WTC11 (cell line): Measurements from ENCODE around the gene NEK11. TPM values are rescaled to one million over a fixed set of nuclear protein-coding genes. Genes with fewer than 3 reads are reported as not detected.

ENCODE experiments used
- ATAC-seq: fragments of 200-7000 bp; cut with Tn5 transposase; 2 replicates; pipeline ENCODE4 v1.10.0; 2021; ENCODE audit warnings: mild to moderate bottlenecking, moderate library complexity
- CTCF ChIA-PET: fragments of 300-600 bp; sonication (Branson Sonifier 250); formaldehyde crosslinking; loops from one replicate; lab custom pipeline; 2021; ENCODE audit warnings: antibody characterized with exemption; lab: Charles Lee
- POLR2A ChIA-PET: fragments of 350-600 bp; sonication (Branson Sonifier 250); formaldehyde crosslinking; loops from one replicate; lab custom pipeline; 2021; ENCODE audit warnings: antibody characterized with exemption; lab: Charles Lee
- DNase-seq: peaks from one replicate; pipeline ENCODE4 v3.0.0; 2021; ENCODE audit warnings: low spot score
- H3K27ac Mint-ChIP-seq: 2 replicates; pipeline ENCODE4 v1.8.0; 2021; ENCODE audit warnings: mixed read lengths
- H3K27me3 Mint-ChIP-seq: 2 replicates; pipeline ENCODE4 v1.8.0; 2021; ENCODE audit warnings: low read depth, mild to moderate bottlenecking, moderate library complexity, mixed read lengths
- H3K36me3 Mint-ChIP-seq: 2 replicates; pipeline ENCODE4 v1.8.0; 2021; ENCODE audit warnings: mixed read lengths
- H3K4me1 Mint-ChIP-seq: 2 replicates; pipeline ENCODE4 v1.8.0; 2022; ENCODE audit warnings: mixed read lengths
- H3K4me3 Mint-ChIP-seq: 2 replicates; pipeline ENCODE4 v1.8.0; 2021; ENCODE audit warnings: mild to moderate bottlenecking, moderate library complexity, mixed read lengths
- H3K9me3 Mint-ChIP-seq: 2 replicates; pipeline ENCODE4 v1.8.0; 2021; ENCODE audit warnings: mixed read lengths
- AFF4 ChIP-seq: sonication (generic); formaldehyde crosslinking; IDR thresholded peaks from 2 replicates; pipeline ENCODE4 v1.8.1; 2023; ENCODE audit warnings: mild to moderate bottlenecking, missing genetic modification reagents, borderline replicate concordance
- ATF2 ChIP-seq: sonication (generic); formaldehyde crosslinking; IDR thresholded peaks from 2 replicates; pipeline ENCODE4 v1.8.1; 2022; ENCODE audit warnings: low read depth, missing genetic modification reagents, borderline replicate concordance
- EMX1 ChIP-seq: fragments of 250-450 bp; sonication (Bioruptor Pico); IDR thresholded peaks from 2 replicates; pipeline ENCODE4 v1.8.0; 2021; ENCODE audit warnings: mild to moderate bottlenecking
- ETV6 ChIP-seq: sonication (generic); formaldehyde crosslinking; IDR thresholded peaks from 2 replicates; pipeline ENCODE4 v1.8.1; 2022; ENCODE audit warnings: mild to moderate bottlenecking, missing genetic modification reagents
- FOXJ3 ChIP-seq: sonication (generic); formaldehyde crosslinking; IDR thresholded peaks from 2 replicates; pipeline ENCODE4 v1.9.0; 2021; ENCODE audit warnings: missing genetic modification reagents, mild to moderate bottlenecking, borderline replicate concordance
- HMGXB4 ChIP-seq: sonication (generic); formaldehyde crosslinking; IDR thresholded peaks from 2 replicates; pipeline ENCODE4 v1.8.1; 2023; ENCODE audit warnings: mild to moderate bottlenecking, moderate library complexity, missing genetic modification reagents
- IRF2 ChIP-seq: sonication (generic); formaldehyde crosslinking; IDR thresholded peaks from 2 replicates; pipeline ENCODE4 v1.8.0; 2022; ENCODE audit warnings: low read depth, missing genetic modification reagents, borderline replicate concordance
- JUN ChIP-seq: sonication (generic); formaldehyde crosslinking; IDR thresholded peaks from 2 replicates; pipeline ENCODE4 v1.8.0; 2023; ENCODE audit warnings: mild to moderate bottlenecking, missing genetic modification reagents
- NFATC4 ChIP-seq: fragments of 250-450 bp; sonication (Bioruptor Pico); IDR thresholded peaks from 2 replicates; pipeline ENCODE4 v1.9.0; 2021; ENCODE audit warnings: mild to moderate bottlenecking
- NFYB ChIP-seq: sonication (generic); formaldehyde crosslinking; conservative IDR thresholded peaks from 2 replicates; pipeline ENCODE4 v1.8.0; 2022; ENCODE audit warnings: low read depth, missing genetic modification reagents
- SMAD3 ChIP-seq: sonication (generic); formaldehyde crosslinking; IDR thresholded peaks from 2 replicates; pipeline ENCODE4 v1.8.0; 2022; ENCODE audit warnings: missing genetic modification reagents, mild to moderate bottlenecking, borderline replicate concordance
- ZBTB21 ChIP-seq: sonication (generic); formaldehyde crosslinking; IDR thresholded peaks from 2 replicates; pipeline ENCODE4 v1.8.1; 2023; ENCODE audit warnings: mild to moderate bottlenecking, missing genetic modification reagents, borderline replicate concordance
- ZNF219 ChIP-seq: sonication (generic); formaldehyde crosslinking; IDR thresholded peaks from 2 replicates; pipeline ENCODE4 v1.8.0; 2023; ENCODE audit warnings: missing genetic modification reagents, mild to moderate bottlenecking, borderline replicate concordance
- ZNF416 ChIP-seq: fragments of 250-450 bp; sonication (Bioruptor Pico); IDR thresholded peaks from 2 replicates; pipeline ENCODE4 v1.9.0; 2021; ENCODE audit warnings: mild to moderate bottlenecking, inconsistent platforms
- ZNF512 ChIP-seq: sonication (generic); formaldehyde crosslinking; IDR thresholded peaks from 2 replicates; pipeline ENCODE4 v1.8.1; 2022; ENCODE audit warnings: missing genetic modification reagents, borderline replicate concordance
- ZNF671 ChIP-seq: fragments of 250-450 bp; sonication (Bioruptor Pico); IDR thresholded peaks from 2 replicates; pipeline ENCODE4 v1.8.0; 2021; ENCODE audit warnings: mild to moderate bottlenecking
- ZSCAN18 ChIP-seq: fragments of 250-450 bp; sonication (Bioruptor Pico); IDR thresholded peaks from 2 replicates; pipeline ENCODE4 v2.1.2; 2022; ENCODE audit warnings: mild to moderate bottlenecking, moderate library complexity
- total RNA-seq: library from RNA; stranded (reverse); gene quantifications from 3 replicates; pipeline ENCODE4 v1.2.3, GENCODE V29; 2021
- TF ChIP-seq, protein P1 (sequence below): sonication (generic); formaldehyde crosslinking; IDR thresholded peaks from 2 replicates; pipeline ENCODE4 v1.8.1; 2023; ENCODE audit warnings: mild to moderate bottlenecking, missing genetic modification reagents, moderate library complexity
- TF ChIP-seq, protein P2 (sequence below): fragments of 250-450 bp; sonication (Bioruptor Pico); IDR thresholded peaks from 2 replicates; pipeline ENCODE4 v1.9.0; 2021; ENCODE audit warnings: mild to moderate bottlenecking

The NEK11 gene
- total RNA-seq, 1 experiment from 2014 or later, result 1.6 TPM

DNA sequence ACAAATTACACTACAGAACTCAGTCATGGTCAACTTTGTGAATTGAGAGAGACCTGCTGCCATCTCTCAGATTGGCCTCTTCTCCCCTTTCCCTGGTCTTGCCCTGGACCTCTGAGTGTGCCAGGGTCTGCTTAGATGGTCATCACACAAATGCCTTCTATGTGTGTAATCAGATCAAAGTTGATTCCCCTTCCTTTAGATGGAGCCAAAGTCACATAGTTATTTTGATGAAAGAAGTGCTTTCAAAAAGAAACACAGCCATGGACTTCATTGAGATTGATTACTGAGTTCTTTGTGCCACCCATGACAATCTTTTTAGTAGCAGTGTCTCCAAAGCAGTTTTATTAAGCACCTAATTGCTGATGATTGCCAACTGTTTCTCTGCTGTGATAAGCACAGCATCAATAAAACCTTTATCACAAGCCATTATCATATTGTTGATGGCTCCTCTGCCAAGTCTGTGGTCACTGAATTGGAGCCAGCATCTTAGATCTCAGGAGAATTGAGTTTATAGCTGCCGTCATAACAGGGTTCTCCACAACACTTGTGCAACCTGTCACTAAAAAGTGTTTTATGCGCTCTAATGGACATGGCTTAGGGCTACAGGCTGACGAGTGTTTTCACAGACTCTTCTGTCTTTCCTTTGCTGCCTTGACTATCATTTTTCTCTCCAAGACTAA is 205.2 kb downstream of the NEK11 start:
- no peak overlapping the region for H3K4me3 Mint-ChIP-seq
- H3K36me3 Mint-ChIP-seq, result no peaks in the 10 kb centered on the region
- CTCF ChIA-PET, result no interaction called here
- H3K4me1 Mint-ChIP-seq, result 0 out of 2 replicates have a peak, but pooled peaks cover 2% of the 10 kb centered on the region
- no peak overlapping the region for H3K27ac Mint-ChIP-seq
- DNase-seq (no peak), ATAC-seq (no peak)
- TF ChIP-seq, protein P1, sequence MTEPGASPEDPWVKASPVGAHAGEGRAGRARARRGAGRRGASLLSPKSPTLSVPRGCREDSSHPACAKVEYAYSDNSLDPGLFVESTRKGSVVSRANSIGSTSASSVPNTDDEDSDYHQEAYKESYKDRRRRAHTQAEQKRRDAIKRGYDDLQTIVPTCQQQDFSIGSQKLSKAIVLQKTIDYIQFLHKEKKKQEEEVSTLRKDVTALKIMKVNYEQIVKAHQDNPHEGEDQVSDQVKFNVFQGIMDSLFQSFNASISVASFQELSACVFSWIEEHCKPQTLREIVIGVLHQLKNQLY (CRISPR knock-in tag), result no peak
- no peak for TF ChIP-seq NFATC4 (CRISPR knock-in tag)
- no peak for TF ChIP-seq ZBTB21
- no peak for TF ChIP-seq ZNF416 (CRISPR knock-in tag)
- TF ChIP-seq ZNF512, result no peak
- no peak for TF ChIP-seq ZNF671
- TF ChIP-seq IRF2 (CRISPR knock-in tag), result no peak
- TF ChIP-seq, protein P2, sequence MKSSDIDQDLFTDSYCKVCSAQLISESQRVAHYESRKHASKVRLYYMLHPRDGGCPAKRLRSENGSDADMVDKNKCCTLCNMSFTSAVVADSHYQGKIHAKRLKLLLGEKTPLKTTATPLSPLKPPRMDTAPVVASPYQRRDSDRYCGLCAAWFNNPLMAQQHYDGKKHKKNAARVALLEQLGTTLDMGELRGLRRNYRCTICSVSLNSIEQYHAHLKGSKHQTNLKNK (CRISPR knock-in tag), result no peak
- no peak for TF ChIP-seq FOXJ3 (CRISPR knock-in tag)
- no peak for TF ChIP-seq EMX1
- TF ChIP-seq ZNF219 (CRISPR knock-in tag), result no peak
- no peak for TF ChIP-seq ATF2
- no peak for TF ChIP-seq HMGXB4 (CRISPR knock-in tag)
- no peak for TF ChIP-seq ETV6 (CRISPR knock-in tag)
- no peak for TF ChIP-seq NFYB
- TF ChIP-seq AFF4 (CRISPR knock-in tag), result no peak
- no peak for TF ChIP-seq SMAD3 (CRISPR knock-in tag)
- no peak for TF ChIP-seq JUN (CRISPR knock-in tag)
- no peak for TF ChIP-seq ZSCAN18 (CRISPR knock-in tag)
- POLR2A ChIA-PET, result no interaction called here
- no peaks in the 10 kb centered on the region for H3K9me3 Mint-ChIP-seq
- no peaks in the 10 kb centered on the region for H3K27me3 Mint-ChIP-seq
